ENCODE data around the gene ASPRV1.

The ASPRV1 gene

GRCh38 chr2:69961496-69961895, at the start of gene ASPRV1:
ASPRV1 (minus strand) TSS chr2:69961631; CDS start chr2:69961436, 195 bp downstream.
- H3K36me3 Mint-ChIP-seq (ENCODE audit: low read depth), result no peaks in the 10 kb centered on the region
- no peak within 1 kb of the TSS for H3K27ac Mint-ChIP-seq
- peaks cover 7% of the 10 kb centered on the region for H3K4me1 Mint-ChIP-seq

GRCh38 chr2:70010576-70011111, 49.2 kb upstream of the ASPRV1 start:
- Mint-ChIP-seq H3K9me3 (peaks cover 4% of the 10 kb centered on the region), H3K27ac (no peak overlapping the region), H3K4me3 (no peak overlapping the region), H3K36me3 (ENCODE audit: low read depth) (peaks cover 22% of the 10 kb centered on the region), H3K27me3 (ENCODE audit: low read depth, poor library complexity) (peaks cover 2% of the 10 kb centered on the region), H3K4me1 (no peaks in the 10 kb centered on the region)
- DNase-seq, result no peak
- TF ChIP-seq, protein P1, sequence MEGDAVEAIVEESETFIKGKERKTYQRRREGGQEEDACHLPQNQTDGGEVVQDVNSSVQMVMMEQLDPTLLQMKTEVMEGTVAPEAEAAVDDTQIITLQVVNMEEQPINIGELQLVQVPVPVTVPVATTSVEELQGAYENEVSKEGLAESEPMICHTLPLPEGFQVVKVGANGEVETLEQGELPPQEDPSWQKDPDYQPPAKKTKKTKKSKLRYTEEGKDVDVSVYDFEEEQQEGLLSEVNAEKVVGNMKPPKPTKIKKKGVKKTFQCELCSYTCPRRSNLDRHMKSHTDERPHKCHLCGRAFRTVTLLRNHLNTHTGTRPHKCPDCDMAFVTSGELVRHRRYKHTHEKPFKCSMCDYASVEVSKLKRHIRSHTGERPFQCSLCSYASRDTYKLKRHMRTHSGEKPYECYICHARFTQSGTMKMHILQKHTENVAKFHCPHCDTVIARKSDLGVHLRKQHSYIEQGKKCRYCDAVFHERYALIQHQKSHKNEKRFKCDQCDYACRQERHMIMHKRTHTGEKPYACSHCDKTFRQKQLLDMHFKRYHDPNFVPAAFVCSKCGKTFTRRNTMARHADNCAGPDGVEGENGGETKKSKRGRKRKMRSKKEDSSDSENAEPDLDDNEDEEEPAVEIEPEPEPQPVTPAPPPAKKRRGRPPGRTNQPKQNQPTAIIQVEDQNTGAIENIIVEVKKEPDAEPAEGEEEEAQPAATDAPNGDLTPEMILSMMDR (IDR thresholded peaks at IDR 0.05), result no peak

More at GRCh38 chr2:69961496-69961895, at the start of gene ASPRV1:
- Mint-ChIP-seq H3K27me3 (ENCODE audit: low read depth, poor library complexity) (peaks cover 22% of the 10 kb centered on the region), H3K4me3 (no peak within 1 kb of the TSS), H3K9me3 (no peaks in the 10 kb centered on the region)
- no peak for DNase-seq
- TF ChIP-seq, protein P1 (IDR thresholded peaks at IDR 0.05), result no peak

- TF ChIP-seq, protein P1 (IDR thresholded peaks at IDR 0.05), result no peak
- H3K27ac Mint-ChIP-seq, result no peak overlapping the region
- H3K9me3 Mint-ChIP-seq, result no peaks in the 10 kb centered on the region
- no peak for DNase-seq
- no peaks in the 10 kb centered on the region for H3K4me1 Mint-ChIP-seq
- no peak overlapping the region for H3K4me3 Mint-ChIP-seq
- H3K27me3 Mint-ChIP-seq (ENCODE audit: low read depth, poor library complexity), result peaks cover 2% of the 10 kb centered on the region
- H3K36me3 Mint-ChIP-seq (ENCODE audit: low read depth), result peaks cover 15% of the 10 kb centered on the region
Measured at GRCh38 chr2:70009762-70010575, 48.5 kb upstream of the ASPRV1 start.

DNA sequence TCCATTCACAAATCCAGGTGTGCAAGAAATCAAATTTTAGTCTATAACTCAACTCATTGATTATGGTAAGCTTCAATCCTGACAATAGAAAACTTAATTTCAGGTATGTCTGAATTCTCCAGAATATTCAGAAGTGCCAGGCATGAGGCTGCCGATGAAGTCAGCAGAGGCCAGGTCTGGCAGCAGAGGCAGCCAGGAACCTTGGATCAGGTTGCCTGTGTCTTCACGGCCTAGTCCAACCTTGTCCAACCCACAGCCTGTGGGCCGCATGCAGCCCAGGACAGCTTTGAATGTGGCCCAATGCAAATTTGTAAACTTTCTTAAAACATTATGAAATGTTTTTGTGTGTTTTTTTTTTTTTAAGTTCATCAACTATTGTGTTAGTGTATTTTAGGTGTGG, 46.9 kb upstream of the ASPRV1 start:
- Mint-ChIP-seq H3K27me3 (ENCODE audit: low read depth, poor library complexity) (peaks cover 2% of the 10 kb centered on the region), H3K4me1 (no peaks in the 10 kb centered on the region), H3K9me3 (no peaks in the 10 kb centered on the region), H3K27ac (peak overlapping the region; percentile 16), H3K36me3 (ENCODE audit: low read depth) (peaks cover 12% of the 10 kb centered on the region), H3K4me3 (no peak overlapping the region)
- TF ChIP-seq, protein P1 (IDR thresholded peaks at IDR 0.05), result no peak
- no peak for DNase-seq

DNA sequence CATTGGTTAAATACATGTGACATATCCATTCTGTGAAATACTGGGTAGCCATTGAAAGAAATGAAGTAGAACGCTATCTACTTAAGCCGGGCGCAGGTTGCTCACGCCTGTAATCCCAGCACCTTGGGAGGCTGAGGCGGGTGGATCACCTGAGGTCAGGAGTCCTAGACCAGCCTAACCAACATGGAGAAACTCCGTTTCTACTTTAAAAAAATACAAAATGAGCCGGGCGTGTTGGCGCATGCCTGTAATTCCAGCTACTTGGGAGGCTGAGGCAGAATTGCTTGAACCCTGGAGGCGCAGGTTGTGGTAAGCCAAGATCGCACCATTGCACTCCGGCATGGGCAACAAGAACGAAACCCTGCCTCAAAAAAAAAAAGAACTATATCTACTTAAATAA, 45.7 kb upstream of the ASPRV1 start:
- TF ChIP-seq, protein P1 (IDR thresholded peaks at IDR 0.05), result no peak
- no peaks in the 10 kb centered on the region for H3K4me1 Mint-ChIP-seq
- H3K27me3 Mint-ChIP-seq (ENCODE audit: low read depth, poor library complexity), result peaks cover 2% of the 10 kb centered on the region
- peaks cover 7% of the 10 kb centered on the region for H3K36me3 Mint-ChIP-seq (ENCODE audit: low read depth)
- no peak overlapping the region for H3K4me3 Mint-ChIP-seq
- no peak for DNase-seq
- no peaks in the 10 kb centered on the region for H3K9me3 Mint-ChIP-seq
- H3K27ac Mint-ChIP-seq, result no peak overlapping the region

DNA sequence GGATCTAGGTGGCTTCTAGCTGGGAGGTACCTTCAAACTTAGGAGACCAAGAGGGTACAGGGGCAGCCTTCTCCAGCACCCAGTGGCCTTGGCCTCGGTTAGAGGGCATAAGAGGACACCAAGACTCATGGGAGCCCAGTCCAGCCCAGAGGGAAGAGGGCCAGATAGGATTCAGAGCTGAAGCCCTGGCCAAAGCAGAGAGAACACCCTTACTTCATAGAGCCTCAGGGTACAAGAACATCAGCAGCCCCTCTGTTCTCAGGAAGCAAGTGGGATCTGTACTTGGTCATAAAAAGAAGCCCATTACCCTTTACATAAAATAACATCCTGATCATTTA, 45.0 kb upstream of the ASPRV1 start:
- no peaks in the 10 kb centered on the region for H3K9me3 Mint-ChIP-seq
- H3K27me3 Mint-ChIP-seq (ENCODE audit: low read depth, poor library complexity), result peaks cover 2% of the 10 kb centered on the region
- H3K27ac Mint-ChIP-seq, result no peak overlapping the region
- H3K4me3 Mint-ChIP-seq, result no peak overlapping the region
- TF ChIP-seq, protein P1 (IDR thresholded peaks at IDR 0.05), result no peak
- no peak for DNase-seq
- peaks cover 3% of the 10 kb centered on the region for H3K36me3 Mint-ChIP-seq (ENCODE audit: low read depth)
- no peaks in the 10 kb centered on the region for H3K4me1 Mint-ChIP-seq

Data from nephron progenitor cell (in vitro differentiated cells).